HCT116 (cell line): ENCODE measurements around the gene POP4. TPM values are rescaled to one million over a fixed set of nuclear protein-coding genes. Genes with fewer than 3 reads are reported as not detected.

Experiments used
- ATAC-seq: fragments of 200-7000 bp; cut with Tn5 transposase; 2 replicates; pipeline ENCODE4 v1.9.1; 2020; ENCODE audit warnings: mild to moderate bottlenecking, moderate library complexity
- BruUV-seq: library from RNA; stranded (reverse); fragments of 400-500 nt; replicated peaks from 2 replicates; lab custom pipeline; 2021; lab: Mats Ljungman, UMichigan
- CTCF ChIA-PET: fragments of 300-600 bp; sonication (Branson Sonifier 250); formaldehyde crosslinking; loops from one replicate; lab custom pipeline; 2021; ENCODE audit warnings: antibody characterized with exemption; lab: Charles Lee
- POLR2A ChIA-PET: fragments of 300-600, 350-600 bp; sonication (Branson Sonifier 250); formaldehyde crosslinking; loops from one replicate; lab custom pipeline; 2021; ENCODE audit warnings: antibody characterized with exemption; lab: Charles Lee
- RAD21 ChIA-PET, 2 experiments: fragments of 300-600 bp; sonication (Branson Sonifier 250); formaldehyde crosslinking; loops; one replicate each; lab custom pipeline; 2023; ENCODE audit warnings: low total read pairs in 2 of 2; ENCODE audit not compliant: uncharacterized antibody in 2 of 2, unreplicated experiment in 2 of 2, low non-redundant PET in 1 of 2; lab: Charles Lee
- DNase-seq: peaks from one replicate; pipeline ENCODE4 v3.0.0-alpha.2; 2010; ENCODE audit warnings: low read depth, low spot score
- H2AFZ ChIP-seq: fragments of 200-600 bp; shearing (Covaris generic), sonication (generic); 2 replicates; pipeline ENCODE4 v1.6.1; 2017; ENCODE audit warnings: low read depth, mixed run types, mixed read lengths, antibody characterized with exemption, low read length; ENCODE audit not compliant: poor library complexity, severe bottlenecking
- H3K27ac ChIP-seq: 2 replicates; pipeline ENCODE4 v1.5.1; 2012; ENCODE audit warnings: low read depth, low read length
- H3K27me3 ChIP-seq: fragments of 200-600 bp; sonication (generic); 2 replicates; pipeline ENCODE4 v1.6.1; 2016; ENCODE audit warnings: mixed run types, low read length, mixed read lengths; ENCODE audit not compliant: insufficient read depth
- H3K36me3 ChIP-seq, 2 experiments: fragments of 200-500 bp in 1 of 2; fragments of 200-600 bp in 1 of 2; sonication (Bioruptor generic) in 1 of 2; sonication (generic) in 1 of 2; 2 replicates each; pipeline versions ENCODE4 v1.5.1 to v1.6.1; 2014 to 2016; ENCODE audit warnings: low read length in 2 of 2, inconsistent platforms in 1 of 2, mixed read lengths in 1 of 2, mixed run types in 1 of 2; ENCODE audit not compliant: insufficient read depth in 2 of 2, control insufficient read depth in 1 of 2
- H3K4me1 ChIP-seq, 2 experiments: fragments of 200-600 bp in 1 of 2; sonication (generic) in 1 of 2; 2 replicates each; pipeline versions ENCODE4 v1.5.1 to v1.6.1; 2012 to 2017; ENCODE audit warnings: low read length in 2 of 2, inconsistent platforms in 1 of 2, mild to moderate bottlenecking in 1 of 2, mixed read lengths in 1 of 2, mixed run types in 1 of 2, moderate library complexity in 1 of 2; ENCODE audit not compliant: insufficient read depth in 2 of 2, control insufficient read depth in 1 of 2
- H3K4me2 ChIP-seq: fragments of 200-600 bp; sonication (generic); 2 replicates; pipeline ENCODE4 v1.6.1; 2017; ENCODE audit warnings: mixed run types, low read length, mixed read lengths
- H3K4me3 ChIP-seq, 2 experiments: fragments of 200-600 bp in 1 of 2; sonication (generic) in 1 of 2; replicated peaks in 1 of 2; 2 replicates each; pipeline ENCODE4 v1.5.1; 2011 to 2016; ENCODE audit warnings: low read length in 2 of 2, control low read depth in 1 of 2, low read depth in 1 of 2, mild to moderate bottlenecking in 1 of 2, mixed read lengths in 1 of 2, mixed run types in 1 of 2
- H3K79me2 ChIP-seq: fragments of 200-600 bp; sonication (generic); 2 replicates; pipeline ENCODE4 v1.6.1; 2017; ENCODE audit warnings: mild to moderate bottlenecking, mixed run types, low read length, moderate library complexity, mixed read lengths; ENCODE audit not compliant: insufficient read depth
- H3K9ac ChIP-seq: fragments of 200-600 bp; sonication (generic); 2 replicates; pipeline ENCODE4 v1.6.1; 2016; ENCODE audit warnings: low read length, mixed read lengths
- H3K9me2 ChIP-seq: fragments of 200-600 bp; sonication (generic), shearing (Covaris generic); 2 replicates; pipeline ENCODE4 v1.6.1; 2017; ENCODE audit warnings: mixed run types, mild to moderate bottlenecking, moderate library complexity; ENCODE audit not compliant: insufficient read depth
- H3K9me3 ChIP-seq, 2 experiments: fragments of 200-500 bp in 1 of 2; fragments of 200-600 bp in 1 of 2; sonication (Bioruptor generic) in 1 of 2; sonication (generic) in 1 of 2; 2 replicates each; pipeline ENCODE4 v1.6.1; 2014 to 2017; ENCODE audit warnings: low read length in 2 of 2, mixed read lengths in 2 of 2, inconsistent platforms in 1 of 2, low read depth in 1 of 2, mild to moderate bottlenecking in 1 of 2, mixed run types in 1 of 2, moderate library complexity in 1 of 2; ENCODE audit not compliant: control insufficient read depth in 1 of 2, insufficient read depth in 1 of 2
- H4K20me1 ChIP-seq: fragments of 200-600 bp; sonication (generic), shearing (Covaris generic); 2 replicates; pipeline ENCODE4 v1.6.1; 2017; ENCODE audit warnings: mixed run types, mild to moderate bottlenecking, moderate library complexity; ENCODE audit not compliant: insufficient read depth
- CBX3 ChIP-seq: IDR thresholded peaks from 2 replicates; pipeline ENCODE4 v1.6.1; 2012; ENCODE audit warnings: low read depth
- EGR1 ChIP-seq: IDR thresholded peaks from 2 replicates; pipeline ENCODE4 v1.6.1; 2012; ENCODE audit warnings: low read depth
- EZH2 ChIP-seq: fragments of 200-600 bp; sonication (generic); IDR thresholded peaks from 2 replicates; pipeline ENCODE4 v1.6.1; 2017; ENCODE audit warnings: antibody characterized with exemption, mixed run types
- FOSL1 ChIP-seq: IDR thresholded peaks from 2 replicates; pipeline ENCODE4 v1.6.1; 2012; ENCODE audit warnings: low read depth
- JUND ChIP-seq: IDR thresholded peaks from 2 replicates; pipeline ENCODE4 v1.6.1; 2012
- POLR2AphosphoS5 ChIP-seq: IDR thresholded peaks from 2 replicates; pipeline ENCODE4 v1.6.1; 2011; ENCODE audit warnings: mild to moderate bottlenecking, low read depth, low read length, moderate library complexity
- RAD21 ChIP-seq: IDR thresholded peaks from 2 replicates; pipeline ENCODE4 v1.6.1; 2012; ENCODE audit warnings: low read depth, mild to moderate bottlenecking
- SP1 ChIP-seq: IDR thresholded peaks from 2 replicates; pipeline ENCODE4 v1.6.1; 2012; ENCODE audit warnings: low read depth
- TCF7L2 ChIP-seq: IDR thresholded peaks from 2 replicates; pipeline ENCODE4 v1.7.0; 2011; ENCODE audit warnings: borderline replicate concordance, inconsistent platforms; ENCODE audit not compliant: insufficient read depth, insufficient read length; ENCODE audit errors: extremely low read depth
- YY1 ChIP-seq: IDR thresholded peaks from 2 replicates; pipeline ENCODE4 v1.6.1; 2011; ENCODE audit warnings: low read length, low read depth, moderate library complexity, mild to moderate bottlenecking; ENCODE audit not compliant: insufficient replicate concordance; ENCODE audit errors: extremely low read depth
- ZNF274 ChIP-seq: fragments of 200-500 bp; sonication (Bioruptor generic); IDR thresholded peaks from 2 replicates; pipeline ENCODE4 v1.6.1; 2014; ENCODE audit warnings: mild to moderate bottlenecking, low read depth, low read length, inconsistent platforms
- intact Hi-C: fragments of 100-400 bp; cut with micrococcal nuclease; formaldehyde crosslinking; loops from 2 replicates; pipeline ENCODE4 v1.10.0; 2022
- total RNA-seq: library from RNA; stranded (reverse); gene quantifications from one replicate; pipeline ENCODE4 v1.2.1, GENCODE V29; 2021; ENCODE audit not compliant: unreplicated experiment
- TF ChIP-seq, protein P1 (sequence below), 3 experiments: fragments of 200-600 bp in 1 of 3; sonication (generic) in 1 of 3; IDR thresholded peaks in 2 of 3; conservative IDR thresholded peaks in 1 of 3; 2 replicates each; pipeline ENCODE4 v1.5.1; 2012 to 2017; ENCODE audit warnings: low read depth in 2 of 3, low read length in 2 of 3, antibody characterized with exemption in 1 of 3, borderline replicate concordance in 1 of 3, control low read depth in 1 of 3, mild to moderate bottlenecking in 1 of 3, mixed read lengths in 1 of 3, mixed run types in 1 of 3, moderate library complexity in 1 of 3; ENCODE audit not compliant: insufficient read depth in 1 of 3
- TF ChIP-seq, protein P2 (sequence below): IDR thresholded peaks from 2 replicates; pipeline ENCODE4 v1.6.1; 2012
- TF ChIP-seq, protein P3 (sequence below): IDR thresholded peaks from 2 replicates; pipeline ENCODE4 v1.6.1; 2012
- TF ChIP-seq, protein P4 (sequence below): IDR thresholded peaks from 2 replicates; pipeline ENCODE4 v1.6.1; 2011; ENCODE audit warnings: mild to moderate bottlenecking, low read length, moderate library complexity; ENCODE audit not compliant: insufficient replicate concordance; ENCODE audit errors: extremely low read depth

The POP4 gene
- total RNA-seq, 1 experiment from 2014 or later: 61.2 TPM

DNA sequence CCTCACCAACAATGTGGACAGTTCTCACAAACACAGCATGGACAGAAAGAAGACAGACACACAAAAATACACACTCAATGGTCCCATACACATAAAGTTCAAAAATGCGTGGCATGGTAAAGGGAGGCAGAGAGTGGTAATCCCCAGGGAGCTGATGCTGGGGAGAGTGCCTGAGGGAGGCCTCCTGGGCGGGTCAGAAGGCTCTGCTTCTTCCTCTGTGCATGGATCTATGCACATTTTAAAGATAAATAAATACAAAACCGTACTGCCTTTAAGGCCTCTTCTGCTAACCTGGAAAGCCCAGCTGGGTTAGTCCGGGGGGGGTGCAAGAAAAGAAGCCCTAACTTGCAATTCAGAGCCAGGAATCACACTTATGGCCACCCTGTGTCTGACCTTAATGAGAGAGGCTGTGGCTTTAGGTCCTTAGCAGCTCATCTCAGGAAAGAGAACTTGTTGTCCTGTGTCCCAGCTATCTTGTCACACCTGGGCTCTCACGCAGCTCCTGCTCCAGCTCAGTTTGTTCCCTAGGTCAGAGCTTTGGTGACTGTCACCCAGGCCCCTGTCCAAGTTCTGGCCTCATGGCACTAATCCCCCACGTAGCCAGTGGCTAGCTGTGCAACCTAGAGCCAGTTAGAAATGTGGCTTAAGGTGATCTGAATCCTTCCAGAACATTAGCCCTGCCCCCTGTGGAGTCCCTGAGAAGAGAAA is 28.5 kb downstream of the POP4 start:
- RAD21 ChIA-PET: no interaction called here
- Histone ChIP-seq H3K4me2 (no peak overlapping the region), H3K36me3 (no peaks in the 10 kb centered on the region), H2AFZ (no peak overlapping the region), H3K4me1 (no peaks in the 10 kb centered on the region), H3K4me3 (no peak overlapping the region), H3K27me3 (no peaks in the 10 kb centered on the region)
- intact Hi-C loops: no loop called here
- POLR2A ChIA-PET: no interaction called here
- BruUV-seq: no TSS peak
- TF ChIP-seq YY1 (no peak), JUND (no peak), TCF7L2 (no peak), CBX3 (no peak), SP1 (no peak), RAD21 (no peak), POLR2AphosphoS5 (no peak), FOSL1 (no peak), EZH2 (no peak), ZNF274 (no peak), EGR1 (no peak)
- TF ChIP-seq, protein P1, sequence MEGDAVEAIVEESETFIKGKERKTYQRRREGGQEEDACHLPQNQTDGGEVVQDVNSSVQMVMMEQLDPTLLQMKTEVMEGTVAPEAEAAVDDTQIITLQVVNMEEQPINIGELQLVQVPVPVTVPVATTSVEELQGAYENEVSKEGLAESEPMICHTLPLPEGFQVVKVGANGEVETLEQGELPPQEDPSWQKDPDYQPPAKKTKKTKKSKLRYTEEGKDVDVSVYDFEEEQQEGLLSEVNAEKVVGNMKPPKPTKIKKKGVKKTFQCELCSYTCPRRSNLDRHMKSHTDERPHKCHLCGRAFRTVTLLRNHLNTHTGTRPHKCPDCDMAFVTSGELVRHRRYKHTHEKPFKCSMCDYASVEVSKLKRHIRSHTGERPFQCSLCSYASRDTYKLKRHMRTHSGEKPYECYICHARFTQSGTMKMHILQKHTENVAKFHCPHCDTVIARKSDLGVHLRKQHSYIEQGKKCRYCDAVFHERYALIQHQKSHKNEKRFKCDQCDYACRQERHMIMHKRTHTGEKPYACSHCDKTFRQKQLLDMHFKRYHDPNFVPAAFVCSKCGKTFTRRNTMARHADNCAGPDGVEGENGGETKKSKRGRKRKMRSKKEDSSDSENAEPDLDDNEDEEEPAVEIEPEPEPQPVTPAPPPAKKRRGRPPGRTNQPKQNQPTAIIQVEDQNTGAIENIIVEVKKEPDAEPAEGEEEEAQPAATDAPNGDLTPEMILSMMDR (IDR thresholded peaks at IDR 0.05 in 2 of 3, conservative IDR thresholded peaks at IDR 0.05 in 1 of 3; ENCODE audit: borderline replicate concordance in 1 of 3, insufficient read depth in 1 of 3, low read depth in 2 of 3, low read length in 2 of 3): no peak
- TF ChIP-seq, protein P2, sequence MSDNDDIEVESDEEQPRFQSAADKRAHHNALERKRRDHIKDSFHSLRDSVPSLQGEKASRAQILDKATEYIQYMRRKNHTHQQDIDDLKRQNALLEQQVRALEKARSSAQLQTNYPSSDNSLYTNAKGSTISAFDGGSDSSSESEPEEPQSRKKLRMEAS: no peak
- TF ChIP-seq, protein P3, sequence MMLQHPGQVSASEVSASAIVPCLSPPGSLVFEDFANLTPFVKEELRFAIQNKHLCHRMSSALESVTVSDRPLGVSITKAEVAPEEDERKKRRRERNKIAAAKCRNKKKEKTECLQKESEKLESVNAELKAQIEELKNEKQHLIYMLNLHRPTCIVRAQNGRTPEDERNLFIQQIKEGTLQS: no peak
- TF ChIP-seq, protein P4, sequence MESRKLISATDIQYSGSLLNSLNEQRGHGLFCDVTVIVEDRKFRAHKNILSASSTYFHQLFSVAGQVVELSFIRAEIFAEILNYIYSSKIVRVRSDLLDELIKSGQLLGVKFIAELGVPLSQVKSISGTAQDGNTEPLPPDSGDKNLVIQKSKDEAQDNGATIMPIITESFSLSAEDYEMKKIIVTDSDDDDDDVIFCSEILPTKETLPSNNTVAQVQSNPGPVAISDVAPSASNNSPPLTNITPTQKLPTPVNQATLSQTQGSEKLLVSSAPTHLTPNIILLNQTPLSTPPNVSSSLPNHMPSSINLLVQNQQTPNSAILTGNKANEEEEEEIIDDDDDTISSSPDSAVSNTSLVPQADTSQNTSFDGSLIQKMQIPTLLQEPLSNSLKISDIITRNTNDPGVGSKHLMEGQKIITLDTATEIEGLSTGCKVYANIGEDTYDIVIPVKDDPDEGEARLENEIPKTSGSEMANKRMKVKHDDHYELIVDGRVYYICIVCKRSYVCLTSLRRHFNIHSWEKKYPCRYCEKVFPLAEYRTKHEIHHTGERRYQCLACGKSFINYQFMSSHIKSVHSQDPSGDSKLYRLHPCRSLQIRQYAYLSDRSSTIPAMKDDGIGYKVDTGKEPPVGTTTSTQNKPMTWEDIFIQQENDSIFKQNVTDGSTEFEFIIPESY: no peak
- TF ChIP-seq, all 23 proteins: peak for 0
- Histone ChIP-seq H3K9me2 (no peaks in the 10 kb centered on the region), H3K79me2 (no peaks in the 10 kb centered on the region), H4K20me1 (no peaks in the 10 kb centered on the region), H3K9me3 (no peaks in the 10 kb centered on the region), H3K27ac (no peak overlapping the region), H3K9ac (no peak overlapping the region)
- ATAC-seq: no peak
- CTCF ChIA-PET: no interaction called here
- DNase-seq: no peak
